ENCODE results near the gene BFSP2.

Gene BFSP2

DNA sequence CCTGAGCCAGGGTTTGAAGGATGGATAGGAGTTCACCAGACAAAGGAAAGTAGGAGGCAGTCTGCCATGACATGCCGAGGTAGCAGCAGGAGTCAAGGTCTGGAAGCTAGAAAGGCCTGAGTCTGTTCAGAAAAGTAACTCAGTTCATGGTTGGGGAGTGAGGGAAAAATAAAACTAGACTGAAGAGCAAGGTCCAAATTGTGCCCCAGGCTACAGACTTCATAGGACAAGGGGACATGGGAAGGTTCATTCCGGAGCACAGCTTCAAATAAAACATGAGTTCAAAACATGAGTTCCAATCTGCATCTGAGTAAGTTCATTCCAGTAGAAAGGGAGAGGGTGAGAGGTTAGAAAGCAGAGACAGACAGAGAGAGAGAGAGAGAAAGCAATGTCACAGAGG, 39.7 kb downstream of the BFSP2 start:
- Histone ChIP-seq H2BK15ac (ENCODE audit: low read length) (no peak overlapping the region), H2BK12ac (ENCODE audit: low read length) (no peak overlapping the region), H3K9ac (ENCODE audit: low read depth, low read length, poor library complexity) (no peak overlapping the region), H3K36me3 (replicated peaks in 1 of 2; ENCODE audit: control insufficient read depth in 2 of 2, insufficient read depth in 2 of 2, low read length in 2 of 2) (no peaks in the 10 kb centered on the region), H3K4ac (ENCODE audit: low read length) (no peak overlapping the region), H2AFZ (ENCODE audit: low read length) (no peak overlapping the region), H3K18ac (ENCODE audit: low read length) (no peak overlapping the region), H2BK120ac (ENCODE audit: low read depth, low read length) (no peak overlapping the region), H3K23ac (ENCODE audit: low read depth, low read length, poor library complexity) (no peak overlapping the region), H2AK5ac (ENCODE audit: low read depth, low read length) (no peak overlapping the region), H3K27me3 (ENCODE audit: control insufficient read depth in 3 of 3, insufficient read depth in 3 of 3, low read depth in 1 of 3, low read length in 3 of 3) (no peaks in the 10 kb centered on the region), H3K14ac (ENCODE audit: low read length) (no peak overlapping the region), H3K4me3 (ENCODE audit: low read length in 2 of 2) (no peak overlapping the region), H4K91ac (ENCODE audit: low read depth, low read length, poor library complexity) (no peak overlapping the region), H3K27ac (replicated peaks; ENCODE audit: low read length) (no peak overlapping the region), H2BK5ac (ENCODE audit: low read length) (no peak overlapping the region), H3K4me2 (ENCODE audit: insufficient read depth, low read length, poor library complexity, severe bottlenecking) (no peak overlapping the region), H3K4me1 (ENCODE audit: control insufficient read depth in 2 of 2, insufficient read depth in 1 of 2, low read depth in 1 of 2, low read length in 2 of 2) (no peaks in the 10 kb centered on the region), H4K8ac (ENCODE audit: low read depth, low read length) (no peak overlapping the region), H3K79me1 (ENCODE audit: low read depth, low read length) (no peaks in the 10 kb centered on the region), H3K9me3 (replicated peaks in 1 of 2; ENCODE audit: control insufficient read depth in 2 of 2, insufficient read depth in 1 of 2, low read depth in 1 of 2, low read length in 2 of 2) (no peaks in the 10 kb centered on the region)
- no peak for DNase-seq (ENCODE audit: low spot score)
- WGBS, 2 donors (ENCODE audit: extremely low coverage in 2 of 2, insufficient read length in 2 of 2, insufficient replicate concordance in 1 of 2), result no CpG with 5 or more reads among the region's 2 CpGs

DNA sequence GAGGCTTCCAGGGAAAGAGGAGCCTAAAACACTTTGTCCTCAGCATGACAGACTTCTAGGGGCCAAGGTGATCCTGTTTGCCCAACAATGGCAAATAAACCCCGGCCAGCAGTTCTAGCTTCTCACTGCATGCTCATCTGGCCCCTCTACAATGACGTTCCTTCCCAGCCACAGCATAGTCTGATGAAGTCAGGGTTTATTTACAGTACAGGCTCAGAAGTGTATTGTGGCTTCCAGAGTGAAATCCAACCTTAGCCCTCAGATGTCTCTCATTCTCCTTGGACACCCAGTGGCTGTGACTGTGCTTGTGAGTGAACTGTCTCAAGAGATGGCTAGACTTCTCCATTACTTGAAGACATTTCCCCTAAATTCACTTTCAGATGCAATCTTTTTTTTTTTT, 40.8 kb downstream of the BFSP2 start:
- WGBS, 2 donors (ENCODE audit: extremely low coverage in 2 of 2, insufficient read length in 2 of 2, insufficient replicate concordance in 1 of 2), result no CpG with 5 or more reads among the region's 2 CpGs
- H2BK15ac ChIP-seq (ENCODE audit: low read length), result no peak overlapping the region
- DNase-seq (ENCODE audit: low spot score), result no peak

GRCh38 chr3:133441867-133442270, 42.0 kb downstream of the BFSP2 start:
- no peak overlapping the region for H4K8ac ChIP-seq (ENCODE audit: low read depth, low read length)
- no peak overlapping the region for H3K4me3 ChIP-seq (ENCODE audit: low read length in 2 of 2)
- no peaks in the 10 kb centered on the region for H3K27me3 ChIP-seq (ENCODE audit: control insufficient read depth in 3 of 3, insufficient read depth in 3 of 3, low read depth in 1 of 3, low read length in 3 of 3)
- H3K18ac ChIP-seq (ENCODE audit: low read length), result no peak overlapping the region
- no CpG with 5 or more reads among the region's 3 CpGs for WGBS, 2 donors (ENCODE audit: extremely low coverage in 2 of 2, insufficient read length in 2 of 2, insufficient replicate concordance in 1 of 2)
- no peak overlapping the region for H2BK120ac ChIP-seq (ENCODE audit: low read depth, low read length)
- H3K27ac ChIP-seq (replicated peaks; ENCODE audit: low read length), result no peak overlapping the region
- no peak overlapping the region for H3K4ac ChIP-seq (ENCODE audit: low read length)
- no peak overlapping the region for H3K14ac ChIP-seq (ENCODE audit: low read length)
- H2BK5ac ChIP-seq (ENCODE audit: low read length), result no peak overlapping the region
- no peaks in the 10 kb centered on the region for H3K79me1 ChIP-seq (ENCODE audit: low read depth, low read length)
- no peaks in the 10 kb centered on the region for H3K4me1 ChIP-seq (ENCODE audit: control insufficient read depth in 2 of 2, insufficient read depth in 1 of 2, low read depth in 1 of 2, low read length in 2 of 2)
- H2BK15ac ChIP-seq (ENCODE audit: low read length), result no peak overlapping the region
- DNase-seq (ENCODE audit: low spot score), result no peak
- no peak overlapping the region for H2AFZ ChIP-seq (ENCODE audit: low read length)
- no peak overlapping the region for H2AK5ac ChIP-seq (ENCODE audit: low read depth, low read length)
- H3K9me3 ChIP-seq (replicated peaks in 1 of 2; ENCODE audit: control insufficient read depth in 2 of 2, insufficient read depth in 1 of 2, low read depth in 1 of 2, low read length in 2 of 2), result no peaks in the 10 kb centered on the region
- H3K36me3 ChIP-seq (replicated peaks in 1 of 2; ENCODE audit: control insufficient read depth in 2 of 2, insufficient read depth in 2 of 2, low read length in 2 of 2), result no peaks in the 10 kb centered on the region
- H4K91ac ChIP-seq (ENCODE audit: low read depth, low read length, poor library complexity), result no peak overlapping the region
- no peak overlapping the region for H3K9ac ChIP-seq (ENCODE audit: low read depth, low read length, poor library complexity)
- no peak overlapping the region for H3K23ac ChIP-seq (ENCODE audit: low read depth, low read length, poor library complexity)
- no peak overlapping the region for H2BK12ac ChIP-seq (ENCODE audit: low read length)
- no peak overlapping the region for H3K4me2 ChIP-seq (ENCODE audit: insufficient read depth, low read length, poor library complexity, severe bottlenecking)

More for the DNA sequence above, 40.8 kb downstream of the BFSP2 start:
- Histone ChIP-seq H2AK5ac (ENCODE audit: low read depth, low read length) (no peak overlapping the region), H3K36me3 (replicated peaks in 1 of 2; ENCODE audit: control insufficient read depth in 2 of 2, insufficient read depth in 2 of 2, low read length in 2 of 2) (no peaks in the 10 kb centered on the region), H2BK12ac (ENCODE audit: low read length) (no peak overlapping the region), H3K14ac (ENCODE audit: low read length) (no peak overlapping the region), H3K23ac (ENCODE audit: low read depth, low read length, poor library complexity) (no peak overlapping the region), H3K4me3 (ENCODE audit: low read length in 2 of 2) (no peak overlapping the region), H3K9me3 (replicated peaks in 1 of 2; ENCODE audit: control insufficient read depth in 2 of 2, insufficient read depth in 1 of 2, low read depth in 1 of 2, low read length in 2 of 2) (no peaks in the 10 kb centered on the region), H3K18ac (ENCODE audit: low read length) (peak overlapping the region; percentile 35), H3K4me1 (ENCODE audit: control insufficient read depth in 2 of 2, insufficient read depth in 1 of 2, low read depth in 1 of 2, low read length in 2 of 2) (no peaks in the 10 kb centered on the region), H2AFZ (ENCODE audit: low read length) (no peak overlapping the region), H3K9ac (ENCODE audit: low read depth, low read length, poor library complexity) (no peak overlapping the region), H4K8ac (ENCODE audit: low read depth, low read length) (no peak overlapping the region), H3K4me2 (ENCODE audit: insufficient read depth, low read length, poor library complexity, severe bottlenecking) (no peak overlapping the region), H3K27me3 (ENCODE audit: control insufficient read depth in 3 of 3, insufficient read depth in 3 of 3, low read depth in 1 of 3, low read length in 3 of 3) (no peaks in the 10 kb centered on the region), H3K79me1 (ENCODE audit: low read depth, low read length) (no peaks in the 10 kb centered on the region), H4K91ac (ENCODE audit: low read depth, low read length, poor library complexity) (no peak overlapping the region), H3K27ac (replicated peaks; ENCODE audit: low read length) (no peak overlapping the region), H2BK120ac (ENCODE audit: low read depth, low read length) (no peak overlapping the region), H2BK5ac (ENCODE audit: low read length) (no peak overlapping the region), H3K4ac (ENCODE audit: low read length) (no peak overlapping the region)

GRCh38 chr3:133442518-133442917, 42.7 kb downstream of the BFSP2 start:
- H3K79me1 ChIP-seq (ENCODE audit: low read depth, low read length), result no peaks in the 10 kb centered on the region
- no peak overlapping the region for H3K9ac ChIP-seq (ENCODE audit: low read depth, low read length, poor library complexity)
- no peak overlapping the region for H2BK5ac ChIP-seq (ENCODE audit: low read length)
- H3K4me3 ChIP-seq (ENCODE audit: low read length in 2 of 2), result no peak overlapping the region
- no peak for DNase-seq (ENCODE audit: low spot score)
- no peak overlapping the region for H3K23ac ChIP-seq (ENCODE audit: low read depth, low read length, poor library complexity)
- no peaks in the 10 kb centered on the region for H3K27me3 ChIP-seq (ENCODE audit: control insufficient read depth in 3 of 3, insufficient read depth in 3 of 3, low read depth in 1 of 3, low read length in 3 of 3)
- H4K91ac ChIP-seq (ENCODE audit: low read depth, low read length, poor library complexity), result no peak overlapping the region
- no peak overlapping the region for H2BK15ac ChIP-seq (ENCODE audit: low read length)
- WGBS, 2 donors (ENCODE audit: extremely low coverage in 2 of 2, insufficient read length in 2 of 2, insufficient replicate concordance in 1 of 2), result no CpG with 5 or more reads among the region's 1 CpG
- no peak overlapping the region for H3K4ac ChIP-seq (ENCODE audit: low read length)
- H3K9me3 ChIP-seq (replicated peaks in 1 of 2; ENCODE audit: control insufficient read depth in 2 of 2, insufficient read depth in 1 of 2, low read depth in 1 of 2, low read length in 2 of 2), result no peaks in the 10 kb centered on the region
- H3K4me1 ChIP-seq (ENCODE audit: control insufficient read depth in 2 of 2, insufficient read depth in 1 of 2, low read depth in 1 of 2, low read length in 2 of 2), result no peaks in the 10 kb centered on the region
- H3K27ac ChIP-seq (replicated peaks; ENCODE audit: low read length), result no peak overlapping the region
- no peak overlapping the region for H3K14ac ChIP-seq (ENCODE audit: low read length)
- no peak overlapping the region for H3K4me2 ChIP-seq (ENCODE audit: insufficient read depth, low read length, poor library complexity, severe bottlenecking)
- no peak overlapping the region for H3K18ac ChIP-seq (ENCODE audit: low read length)
- H3K36me3 ChIP-seq (replicated peaks in 1 of 2; ENCODE audit: control insufficient read depth in 2 of 2, insufficient read depth in 2 of 2, low read length in 2 of 2), result no peaks in the 10 kb centered on the region
- no peak overlapping the region for H2AFZ ChIP-seq (ENCODE audit: low read length)
- H2AK5ac ChIP-seq (ENCODE audit: low read depth, low read length), result no peak overlapping the region
- no peak overlapping the region for H2BK12ac ChIP-seq (ENCODE audit: low read length)
- no peak overlapping the region for H4K8ac ChIP-seq (ENCODE audit: low read depth, low read length)
- no peak overlapping the region for H2BK120ac ChIP-seq (ENCODE audit: low read depth, low read length)

Data from neuronal stem cell (in vitro differentiated cells).